ENCODE measurements around the gene ATP2B3.

- TF ChIP-seq POLR2AphosphoS5 (IDR thresholded peaks at IDR 0.05) (no peak), CTCF (IDR thresholded peaks at IDR 0.05; ENCODE audit: poor library complexity, severe bottlenecking) (no peak), SMC3 (conservative IDR thresholded peaks at IDR 0.05; ENCODE audit: poor library complexity) (no peak), EP300 (conservative IDR thresholded peaks at IDR 0.05; ENCODE audit: poor library complexity, severe bottlenecking) (no peak), RAD21 (conservative IDR thresholded peaks at IDR 0.05) (no peak), EZH2 (IDR thresholded peaks at IDR 0.05; ENCODE audit: borderline replicate concordance, insufficient read depth, low read length, poor library complexity, severe bottlenecking) (no peak)
Observed at GRCh38 chrX:153514259-153514658, 3.2 kb upstream of the ATP2B3 start.

All from neural cell (in vitro differentiated cells).